ENCODE measurements around the gene NOL3. TPM values are rescaled to one million over a fixed set of nuclear protein-coding genes. Genes with fewer than 3 reads are reported as not detected.
A peak's percentile ranks its signal among the peaks of the same experiment; 100 is the strongest.

The NOL3 gene
- total RNA-seq, 1 experiment from 2014 or later, result 5.6 TPM

GRCh38 chr16:67156143-67156844, 14.0 kb upstream of the NOL3 start:
- Histone ChIP-seq H4K91ac (ENCODE audit: insufficient read length, low read depth, low read length) (no peak overlapping the region), H2BK5ac (ENCODE audit: insufficient read length, low read length) (no peak overlapping the region), H3K4me1 (ENCODE audit: insufficient read depth, low read length) (no peaks in the 10 kb centered on the region), H3K79me1 (ENCODE audit: insufficient read depth, low read depth, low read length, poor library complexity, severe bottlenecking) (no peaks in the 10 kb centered on the region), H3K56ac (ENCODE audit: insufficient read length, low read depth, low read length) (no peak overlapping the region), H2AFZ (ENCODE audit: low read length) (no peak overlapping the region), H3T11ph (ENCODE audit: low read length) (no peak overlapping the region), H2BK12ac (ENCODE audit: insufficient read length, low read depth, low read length) (no peak overlapping the region), H3K14ac (ENCODE audit: insufficient read depth, low read length) (no peak overlapping the region), H3K79me2 (ENCODE audit: insufficient read depth, low read length) (no peaks in the 10 kb centered on the region), H3K23me2 (ENCODE audit: insufficient read length, low read depth, low read length, poor library complexity, severe bottlenecking) (peaks cover 21% of the 10 kb centered on the region), H2AK5ac (ENCODE audit: insufficient read length, low read length) (no peak overlapping the region), H4K5ac (ENCODE audit: insufficient read length, low read depth, low read length) (no peak overlapping the region), H2BK20ac (ENCODE audit: low read depth, low read length, poor library complexity, severe bottlenecking) (no peak overlapping the region), H3K27ac (ENCODE audit: insufficient read length, low read depth, low read length) (no peak overlapping the region), H4K20me1 (ENCODE audit: control insufficient read depth, insufficient read depth, insufficient read length) (no peaks in the 10 kb centered on the region), H3K27me3 (ENCODE audit: insufficient read depth, low read length) (peaks cover 83% of the 10 kb centered on the region), H3K18ac (ENCODE audit: insufficient read length, low read depth, low read length) (no peak overlapping the region), H3K4ac (ENCODE audit: low read depth, low read length) (no peak overlapping the region), H4K8ac (replicated peaks; ENCODE audit: insufficient read length, low read depth, low read length) (no peak overlapping the region), H3K23ac (ENCODE audit: insufficient read length, low read depth, low read length) (no peak overlapping the region), H3K9me3 (ENCODE audit: control insufficient read depth, low read depth, low read length) (no peaks in the 10 kb centered on the region), H3K4me2 (ENCODE audit: insufficient read depth, insufficient read length, low read length) (no peak overlapping the region), H3K9ac (ENCODE audit: extremely low read depth, insufficient read length, low read length) (no peak overlapping the region), H2BK15ac (ENCODE audit: low read depth, low read length) (no peak overlapping the region), H2BK120ac (ENCODE audit: low read depth, low read length, poor library complexity, severe bottlenecking) (no peak overlapping the region)
- no CpG with 5 or more reads among the region's 15 CpGs for WGBS (ENCODE audit: extremely low coverage, insufficient read length, low lambda C conversion rate)
- no peaks in the 10 kb centered on the region; a peak in 1 of 7 replicates for H3K36me3 Mint-ChIP-seq (ENCODE audit: insufficient read depth in 1 of 3, low read depth in 3 of 3)
- no peak for TF ChIP-seq CTCF (conservative IDR thresholded peaks at IDR 0.05)
- peaks cover 12 to 20% of the 10 kb centered on the region in 2 experiments for H3K4me1 Mint-ChIP-seq
- no peak overlapping the region for H3K4me3 Mint-ChIP-seq
- peak; percentile 25 for DNase-seq
- H3K27ac Mint-ChIP-seq, result no peak overlapping the region
- H3K27me3 Mint-ChIP-seq (ENCODE audit: low read depth), result peaks cover 100% of the 10 kb centered on the region
- peaks cover 0 to 9% of the 10 kb centered on the region in 2 experiments; a peak in 3 of 5 replicates for H3K9me3 Mint-ChIP-seq
